KG1 (cell line): ENCODE data around the gene EXOSC7.

Source experiments
- DNase-seq: peaks from one replicate; lab custom pipeline; 2025; lab: John Stamatoyannopoulos, UW

EXOSC7 gene

GRCh38 chr3:44993471-44994205 lies 17.6 kb downstream of the EXOSC7 start:
- no peak for DNase-seq

- DNase-seq: no peak
Observed at GRCh38 chr3:44995142-44995770, 19.2 kb downstream of the EXOSC7 start.

- DNase-seq: no peak
Observed at GRCh38 chr3:44996556-44996969, 20.5 kb downstream of the EXOSC7 start.

- DNase-seq: no peak
Observed at GRCh38 chr3:44999782-45000181, 23.7 kb downstream of the EXOSC7 start.

GRCh38 chr3:45000823-45001222 lies 24.8 kb downstream of the EXOSC7 start:
- no peak for DNase-seq

- no peak for DNase-seq
Observed at GRCh38 chr3:45001738-45002137, 25.7 kb downstream of the EXOSC7 start.

GRCh38 chr3:45002139-45002660 lies 26.2 kb downstream of the EXOSC7 start:
- DNase-seq: no peak

- no peak for DNase-seq
Observed at GRCh38 chr3:45002720-45003119, 26.7 kb downstream of the EXOSC7 start.

- no peak for DNase-seq
Observed at GRCh38 chr3:45003406-45003805, 27.4 kb downstream of the EXOSC7 start.

GRCh38 chr3:45003859-45004258 lies 27.8 kb downstream of the EXOSC7 start:
- no peak for DNase-seq

- DNase-seq: no peak
Observed at GRCh38 chr3:45007091-45007490, 31.0 kb downstream of the EXOSC7 start.

GRCh38 chr3:45008117-45008516 lies 32.1 kb downstream of the EXOSC7 start:
- no peak for DNase-seq

- DNase-seq: no peak
Observed at GRCh38 chr3:45009868-45010267, 33.8 kb downstream of the EXOSC7 start.

- DNase-seq: no peak
Observed at GRCh38 chr3:45010811-45011333, 34.8 kb downstream of the EXOSC7 start.

- no peak for DNase-seq
Observed at GRCh38 chr3:45011756-45012508, 35.9 kb downstream of the EXOSC7 start.

GRCh38 chr3:45012577-45012976 lies 36.5 kb downstream of the EXOSC7 start:
- no peak for DNase-seq

GRCh38 chr3:45016916-45017315 lies 40.9 kb downstream of the EXOSC7 start:
- DNase-seq: no peak

GRCh38 chr3:45017821-45018220 lies 41.8 kb downstream of the EXOSC7 start:
- no peak for DNase-seq

- no peak for DNase-seq
Observed at GRCh38 chr3:45020534-45020933, 44.5 kb downstream of the EXOSC7 start.

- no peak for DNase-seq
Observed at GRCh38 chr3:45021524-45022297, 45.7 kb downstream of the EXOSC7 start.

- DNase-seq: no peak
Observed at GRCh38 chr3:45023675-45024074, 47.6 kb downstream of the EXOSC7 start.
